Gastroesophageal sphincter (tissue), 3 donors: Measurements from ENCODE around the gene PTH.

Source experiments
- POLR2AphosphoS5 ChIP-seq: sonication (generic); formaldehyde crosslinking; IDR thresholded peaks from one replicate; pipeline ENCODE4 v1.6.1; 2017; ENCODE audit warnings: antibody characterized with exemption
- TF ChIP-seq, protein P1 (sequence below), 4 experiments: fragments of 200-600 bp in 2 of 4; fragments of 450-650 bp in 2 of 4; sonication (generic) in 1 of 4; IDR thresholded peaks; one replicate each; pipeline ENCODE4 v1.5.1; 2017 to 2019; ENCODE audit warnings: antibody characterized with exemption in 4 of 4, mild to moderate bottlenecking in 2 of 4, moderate library complexity in 2 of 4

DNA sequence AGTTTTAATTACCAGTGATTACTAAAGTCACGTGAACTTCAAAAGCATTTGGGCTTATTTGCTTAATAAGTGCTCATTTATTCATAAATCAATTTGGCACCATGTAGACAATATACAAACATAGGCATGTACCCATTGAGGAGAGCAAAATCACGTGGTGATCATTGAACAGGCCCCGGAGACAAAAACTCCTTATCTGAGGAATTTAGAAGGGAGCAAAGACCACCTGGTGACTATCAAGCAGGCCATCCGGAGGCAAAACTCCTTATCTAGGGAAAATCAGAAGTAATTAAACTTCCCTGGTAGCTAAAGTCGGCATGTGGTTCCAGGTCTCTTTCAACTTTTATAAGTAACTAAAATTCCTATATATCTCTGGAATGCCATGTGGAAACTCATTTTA lies 27.0 kb downstream of the PTH start:
- TF ChIP-seq POLR2AphosphoS5 = no peak
- TF ChIP-seq, protein P1, sequence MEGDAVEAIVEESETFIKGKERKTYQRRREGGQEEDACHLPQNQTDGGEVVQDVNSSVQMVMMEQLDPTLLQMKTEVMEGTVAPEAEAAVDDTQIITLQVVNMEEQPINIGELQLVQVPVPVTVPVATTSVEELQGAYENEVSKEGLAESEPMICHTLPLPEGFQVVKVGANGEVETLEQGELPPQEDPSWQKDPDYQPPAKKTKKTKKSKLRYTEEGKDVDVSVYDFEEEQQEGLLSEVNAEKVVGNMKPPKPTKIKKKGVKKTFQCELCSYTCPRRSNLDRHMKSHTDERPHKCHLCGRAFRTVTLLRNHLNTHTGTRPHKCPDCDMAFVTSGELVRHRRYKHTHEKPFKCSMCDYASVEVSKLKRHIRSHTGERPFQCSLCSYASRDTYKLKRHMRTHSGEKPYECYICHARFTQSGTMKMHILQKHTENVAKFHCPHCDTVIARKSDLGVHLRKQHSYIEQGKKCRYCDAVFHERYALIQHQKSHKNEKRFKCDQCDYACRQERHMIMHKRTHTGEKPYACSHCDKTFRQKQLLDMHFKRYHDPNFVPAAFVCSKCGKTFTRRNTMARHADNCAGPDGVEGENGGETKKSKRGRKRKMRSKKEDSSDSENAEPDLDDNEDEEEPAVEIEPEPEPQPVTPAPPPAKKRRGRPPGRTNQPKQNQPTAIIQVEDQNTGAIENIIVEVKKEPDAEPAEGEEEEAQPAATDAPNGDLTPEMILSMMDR (IDR thresholded peaks at IDR 0.05) = no peak
